NB4 (cell line): Measurements from ENCODE around the gene AFF3.
"Not testable (repeated sequence)": the region's sequence is repeated elsewhere in the genome, so short reads cannot be mapped to it uniquely, and the experiment has no call there.

Experiments used
- DNase-seq: peaks from one replicate; pipeline ENCODE4 v3.0.0; 2010; ENCODE audit warnings: low read depth
- H3K4me3 ChIP-seq: one replicate; pipeline ENCODE4 v1.5.1; 2011; ENCODE audit warnings: mild to moderate bottlenecking, low read depth, low read length, moderate library complexity
- MYC ChIP-seq: IDR thresholded peaks from 2 replicates; pipeline ENCODE4 v1.6.1; 2011; ENCODE audit warnings: low read depth, low read length
- POLR2A ChIP-seq: IDR thresholded peaks from 2 replicates; pipeline ENCODE4 v1.6.1; 2011; ENCODE audit warnings: mild to moderate bottlenecking; ENCODE audit not compliant: insufficient read length; ENCODE audit errors: extremely low read depth
- TF ChIP-seq, protein P1 (sequence below): IDR thresholded peaks from 2 replicates; pipeline ENCODE4 v1.6.1; 2011; ENCODE audit warnings: low read depth, low read length
- TF ChIP-seq, protein P2 (sequence below): IDR thresholded peaks from one replicate; pipeline ENCODE4 v1.5.1; 2012; ENCODE audit warnings: low read depth, low read length

AFF3 gene

DNA sequence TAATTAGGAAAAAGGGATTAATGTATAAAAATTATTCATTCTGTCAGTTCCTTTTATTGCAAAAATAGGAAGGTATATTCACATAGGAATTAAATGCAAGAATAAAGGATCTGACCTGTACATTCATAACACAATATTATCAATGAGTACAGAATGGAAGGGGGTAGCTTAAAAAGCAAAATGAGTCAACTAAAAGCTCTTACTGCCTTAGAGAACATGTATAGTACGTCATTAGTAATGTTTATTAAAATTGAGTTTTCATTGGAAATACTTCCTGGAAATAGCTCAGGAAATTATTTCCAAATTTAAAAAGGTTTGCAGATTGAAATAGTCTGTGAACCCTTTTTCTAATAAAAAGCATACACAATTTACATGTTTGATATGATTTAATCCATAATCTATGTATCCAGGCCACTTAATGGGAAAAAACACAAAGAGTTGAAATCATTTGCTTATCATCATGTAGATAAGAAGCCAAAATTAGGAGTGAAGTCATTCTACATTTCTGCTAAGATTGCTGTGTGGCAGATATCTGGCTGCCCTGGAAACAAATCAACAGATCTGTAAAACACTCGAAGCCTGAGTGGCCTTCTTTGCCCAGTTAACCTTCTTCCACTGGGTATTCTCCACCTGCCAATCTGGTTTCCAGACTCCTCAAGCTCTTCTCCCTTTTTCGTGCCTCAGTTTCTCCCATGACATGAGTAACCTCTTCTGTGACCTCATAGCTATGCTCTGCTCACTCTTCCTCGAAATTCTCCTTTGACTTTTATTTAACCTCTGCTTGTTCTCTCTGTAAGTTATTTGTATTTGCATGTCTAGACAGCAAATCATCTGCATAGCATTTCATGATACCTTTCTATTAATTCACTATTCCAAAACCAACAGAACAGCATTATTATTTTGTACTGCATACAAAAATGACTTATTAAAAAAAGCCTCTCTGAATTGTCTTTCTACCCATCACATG, 471.3 kb downstream of the AFF3 start:
- no peak for DNase-seq
- H3K4me3 ChIP-seq = no peak overlapping the region
- no peak for TF ChIP-seq MYC
- TF ChIP-seq, protein P1, sequence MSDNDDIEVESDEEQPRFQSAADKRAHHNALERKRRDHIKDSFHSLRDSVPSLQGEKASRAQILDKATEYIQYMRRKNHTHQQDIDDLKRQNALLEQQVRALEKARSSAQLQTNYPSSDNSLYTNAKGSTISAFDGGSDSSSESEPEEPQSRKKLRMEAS = no peak
- TF ChIP-seq, protein P2, sequence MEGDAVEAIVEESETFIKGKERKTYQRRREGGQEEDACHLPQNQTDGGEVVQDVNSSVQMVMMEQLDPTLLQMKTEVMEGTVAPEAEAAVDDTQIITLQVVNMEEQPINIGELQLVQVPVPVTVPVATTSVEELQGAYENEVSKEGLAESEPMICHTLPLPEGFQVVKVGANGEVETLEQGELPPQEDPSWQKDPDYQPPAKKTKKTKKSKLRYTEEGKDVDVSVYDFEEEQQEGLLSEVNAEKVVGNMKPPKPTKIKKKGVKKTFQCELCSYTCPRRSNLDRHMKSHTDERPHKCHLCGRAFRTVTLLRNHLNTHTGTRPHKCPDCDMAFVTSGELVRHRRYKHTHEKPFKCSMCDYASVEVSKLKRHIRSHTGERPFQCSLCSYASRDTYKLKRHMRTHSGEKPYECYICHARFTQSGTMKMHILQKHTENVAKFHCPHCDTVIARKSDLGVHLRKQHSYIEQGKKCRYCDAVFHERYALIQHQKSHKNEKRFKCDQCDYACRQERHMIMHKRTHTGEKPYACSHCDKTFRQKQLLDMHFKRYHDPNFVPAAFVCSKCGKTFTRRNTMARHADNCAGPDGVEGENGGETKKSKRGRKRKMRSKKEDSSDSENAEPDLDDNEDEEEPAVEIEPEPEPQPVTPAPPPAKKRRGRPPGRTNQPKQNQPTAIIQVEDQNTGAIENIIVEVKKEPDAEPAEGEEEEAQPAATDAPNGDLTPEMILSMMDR = no peak
- TF ChIP-seq POLR2A = no peak

DNA sequence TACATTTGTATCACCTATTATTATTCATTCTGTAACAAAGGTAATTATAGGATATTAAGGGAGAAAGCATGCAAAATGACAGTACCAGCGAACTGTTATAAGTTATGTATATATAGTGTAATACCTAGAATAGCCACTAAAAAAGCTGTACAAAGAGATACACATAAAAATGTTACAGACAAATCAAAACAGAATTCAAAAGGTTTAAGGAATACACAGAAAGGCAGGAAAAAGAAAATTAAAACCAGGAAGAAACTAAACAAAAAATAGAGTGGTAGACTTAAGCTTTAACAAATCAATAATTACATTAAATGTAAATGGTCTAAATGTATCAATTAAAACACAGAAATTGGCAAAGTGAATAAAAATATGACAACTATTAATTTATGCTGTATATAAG, 476.1 kb downstream of the AFF3 start:
- TF ChIP-seq, protein P2 = no peak
- TF ChIP-seq POLR2A (no peak), MYC (no peak)
- TF ChIP-seq, protein P1 = no peak
- no peak for DNase-seq
- H3K4me3 ChIP-seq = no peak overlapping the region

DNA sequence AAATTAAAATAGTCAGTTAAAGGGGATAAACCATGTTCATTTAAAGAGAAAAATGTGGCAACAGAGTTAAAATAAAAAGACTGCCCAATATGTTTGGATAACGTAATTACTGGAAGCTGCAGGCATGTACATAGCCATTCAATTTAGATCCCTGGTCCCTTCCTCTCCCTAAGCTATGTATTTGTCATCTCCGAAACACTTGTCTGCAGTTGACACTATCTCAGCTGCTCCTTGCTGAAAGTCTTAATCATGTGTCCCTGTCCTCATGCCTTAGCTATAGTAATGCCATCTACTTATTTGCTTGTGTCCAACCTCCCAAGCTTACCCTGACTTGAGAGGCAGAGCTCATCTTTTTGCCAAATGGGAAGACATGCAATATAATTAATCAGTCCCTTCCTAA, 478.7 kb downstream of the AFF3 start:
- TF ChIP-seq MYC = no peak
- no peak for DNase-seq
- no peak overlapping the region for H3K4me3 ChIP-seq

DNA sequence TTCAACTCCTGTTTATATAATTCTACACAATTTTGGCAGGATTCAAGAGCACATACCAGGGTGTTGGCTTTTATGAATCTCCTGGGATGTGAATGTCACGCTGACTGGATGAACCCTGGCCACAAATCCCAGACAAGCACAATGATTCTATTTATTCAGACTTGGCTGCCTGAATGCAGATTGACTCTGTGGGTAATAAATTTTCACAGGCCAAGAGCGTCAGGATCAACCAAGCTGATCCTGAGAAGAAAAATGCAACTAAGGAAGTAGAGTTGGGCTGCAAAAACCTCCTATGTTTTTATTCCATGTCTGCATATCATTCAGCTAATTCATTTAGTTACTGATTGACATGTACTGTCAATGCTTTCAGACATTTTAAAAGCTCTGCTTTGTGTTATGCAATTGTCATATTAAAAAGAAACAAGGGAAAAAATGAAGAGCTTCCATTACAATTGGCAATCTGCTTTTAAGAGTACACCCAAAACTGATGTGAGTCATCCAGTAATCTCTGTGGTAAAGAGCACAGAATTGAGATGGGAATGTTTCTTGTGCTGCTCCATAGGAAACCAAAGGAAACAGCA, 479.5 kb downstream of the AFF3 start:
- no peak overlapping the region for H3K4me3 ChIP-seq
- no peak for DNase-seq
- TF ChIP-seq MYC (no peak), POLR2A (no peak)
- TF ChIP-seq, protein P1 = no peak
- TF ChIP-seq, protein P2 = no peak

DNA sequence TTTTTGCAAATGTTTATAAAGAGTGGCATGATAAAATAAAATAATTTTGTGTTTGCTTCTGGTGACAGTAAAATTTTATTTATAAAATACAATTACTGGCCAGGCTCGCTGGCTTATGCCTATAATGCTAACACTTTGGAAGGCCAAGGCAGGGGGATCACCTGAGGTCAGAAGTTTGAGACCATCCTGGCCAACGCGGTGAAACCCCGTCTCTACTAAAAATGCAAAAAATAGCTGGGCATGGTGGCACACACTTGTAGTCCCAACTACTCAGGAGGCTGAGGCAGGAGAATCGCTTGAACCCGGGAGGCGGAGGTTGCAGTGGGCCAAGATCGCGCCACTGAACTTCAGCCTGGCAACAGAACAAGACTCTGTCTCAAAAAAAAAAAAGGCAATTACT, 480.6 kb downstream of the AFF3 start:
- not testable (repeated sequence) for DNase-seq, H3K4me3 ChIP-seq

DNA sequence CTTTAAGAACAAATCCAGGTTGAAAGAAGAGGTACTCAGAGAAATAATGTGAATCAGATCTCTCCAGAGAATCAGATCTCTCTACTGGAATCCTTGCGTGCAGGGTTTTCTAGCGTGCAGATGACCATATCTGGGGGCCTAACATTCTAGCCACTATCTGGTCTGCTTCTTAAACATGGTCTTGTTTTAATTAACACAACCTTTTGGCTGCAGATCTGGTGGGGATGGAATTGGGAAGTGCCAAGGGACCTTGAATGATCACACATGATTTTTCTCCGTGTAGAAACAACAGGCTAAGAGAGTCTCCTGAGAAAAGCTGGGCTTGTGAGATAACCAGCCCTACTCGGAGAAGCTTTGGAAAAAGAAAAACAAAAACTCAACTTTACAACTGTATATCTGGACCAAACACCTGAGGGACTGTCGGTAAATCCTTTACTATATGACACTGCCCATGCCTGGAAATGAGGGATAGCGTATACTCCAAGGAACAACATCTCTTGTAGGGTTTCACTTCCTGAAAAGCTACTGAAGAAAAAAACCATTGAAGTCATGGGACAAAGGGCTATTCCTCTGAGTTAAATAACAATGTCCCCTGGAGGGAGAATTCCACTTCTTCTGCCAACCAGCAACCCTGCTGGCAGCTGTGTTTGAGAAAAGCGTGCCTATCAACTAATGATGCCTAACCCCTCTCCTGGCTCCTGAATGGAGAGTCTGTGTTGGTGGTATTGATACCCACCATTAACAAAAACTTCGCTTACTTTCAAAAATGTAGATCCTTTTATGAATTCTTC, 481.6 kb downstream of the AFF3 start:
- TF ChIP-seq, protein P2 = no peak
- no peak for TF ChIP-seq MYC
- TF ChIP-seq, protein P1 = no peak
- no peak for TF ChIP-seq POLR2A
- H3K4me3 ChIP-seq = no peak overlapping the region
- DNase-seq = no peak
